Gastrocnemius medialis (tissue), 4 donors: ENCODE measurements around the gene SSR4.

Experiments used
- CTCF ChIP-seq, 5 experiments: fragments of 450-650 bp in 3 of 5; fragments of 200-600 bp in 2 of 5; sonication (generic) in 2 of 5; IDR thresholded peaks in 4 of 5; conservative IDR thresholded peaks in 1 of 5; 1 replicate in 4 of 5; 2 replicates in 1 of 5; pipeline ENCODE4 v1.5.1; 2016 to 2019; ENCODE audit warnings: antibody characterized with exemption in 5 of 5, mild to moderate bottlenecking in 3 of 5, moderate library complexity in 3 of 5
- POLR2A ChIP-seq, 2 donors: fragments of 450-650 bp; IDR thresholded peaks; one replicate each; pipeline ENCODE4 v1.6.1; 2017; ENCODE audit warnings: antibody characterized with exemption in 2 of 2, mild to moderate bottlenecking in 2 of 2, moderate library complexity in 2 of 2

GRCh38 chrX:153778684-153779101 is 15.8 kb upstream of the SSR4 start:
- TF ChIP-seq CTCF (IDR thresholded peaks at IDR 0.05 in 4 of 5, conservative IDR thresholded peaks at IDR 0.05 in 1 of 5) (peak in 2 of 5 experiments; percentile 15 to 24), POLR2A (IDR thresholded peaks at IDR 0.05) (no peak)
